Adipose tissue (tissue), 3 donors: ENCODE data around the gene CETN3. TPM values are rescaled to one million over a fixed set of nuclear protein-coding genes. Genes with fewer than 3 reads are reported as not detected.
"Not testable (repeated sequence)": the region's sequence is repeated elsewhere in the genome, so short reads cannot be mapped to it uniquely, and the experiment has no call there.

ENCODE experiments used
- H3K27ac ChIP-seq: one replicate; pipeline ENCODE4 v1.5.1; 2013; ENCODE audit warnings: low read depth, low read length
- WGBS, 3 donors: extraction: QIAGEN DNeasy Blood & Tissue Kit; methylation state at CpG; one replicate each; pipeline ENCODE4 v1.1.7; 2013; 5-methylcytosine and 5-hydroxymethylcytosine counted together
- polyA plus RNA-seq, 3 donors: library from polyadenylated mRNA; stranded (reverse); fragments of 200-250 nt; gene quantifications; one replicate each; pipeline ENCODE4 v1.2.3, GENCODE V29; 2013
- donor health status: healthy with polysubstance abuse.
- donor health status: Bipolar disorder and iron deficiency.
- donor health status: healthy.

Gene CETN3
- polyA plus RNA-seq, 3 donors = 6.0 to 40.0 (median 11.7) TPM

GRCh38 chr5:90345684-90346083 is 63.9 kb downstream of the CETN3 start:
- no peak overlapping the region for H3K27ac ChIP-seq
- WGBS, 3 donors = 69 to 84% (median 78%) methylated on average over 1 of the region's 1 CpG

- no peak overlapping the region for H3K27ac ChIP-seq
- WGBS, 3 donors = 53 to 84% (median 77%) methylated on average over 1 of the region's 1 CpG
Observed at GRCh38 chr5:90344689-90345088, 64.9 kb downstream of the CETN3 start.

- not testable (repeated sequence) for H3K27ac ChIP-seq
- WGBS, 3 donors = 72 to 92% (median 87%) methylated on average over 6 of the region's 6 CpGs
Observed at GRCh38 chr5:90343731-90344130, 65.8 kb downstream of the CETN3 start.

- no peak overlapping the region for H3K27ac ChIP-seq
- WGBS, 3 donors = 71 to 95% (median 92%) methylated on average over 6 of the region's 6 CpGs
Observed at GRCh38 chr5:90342576-90342975, 67.0 kb downstream of the CETN3 start.

Other genes starting within 250 kb of the CETN3 start
- 1 to 10 TPM; 1.9 to 2.4 (median 2.1) TPM for gene MBLAC2, start 65.0 kb upstream of the CETN3 start, polyA plus RNA-seq
- gene POLR3G, start 65.1 kb upstream of the CETN3 start, polyA plus RNA-seq = 1 to 10 TPM in 1 of 3 donors, under 1 TPM in 2; 0.74 to 2.9 (median 0.74) TPM
- 1 to 10 TPM; 3.5 to 9.2 (median 5.4) TPM for gene LYSMD3, start 119.8 kb upstream of the CETN3 start, polyA plus RNA-seq
- gene ADGRV1, start 149.0 kb upstream of the CETN3 start, polyA plus RNA-seq = 1 to 10 TPM in 1 of 3 donors, under 1 TPM in 2; 0.33 to 1.6 (median 0.34) TPM